ENCODE data around the gene IRF8. TPM values are rescaled to one million over a fixed set of nuclear protein-coding genes. Genes with fewer than 3 reads are reported as not detected.

Gene IRF8
- total RNA-seq, 1 experiment from 2014 or later = 0.19 TPM

DNA sequence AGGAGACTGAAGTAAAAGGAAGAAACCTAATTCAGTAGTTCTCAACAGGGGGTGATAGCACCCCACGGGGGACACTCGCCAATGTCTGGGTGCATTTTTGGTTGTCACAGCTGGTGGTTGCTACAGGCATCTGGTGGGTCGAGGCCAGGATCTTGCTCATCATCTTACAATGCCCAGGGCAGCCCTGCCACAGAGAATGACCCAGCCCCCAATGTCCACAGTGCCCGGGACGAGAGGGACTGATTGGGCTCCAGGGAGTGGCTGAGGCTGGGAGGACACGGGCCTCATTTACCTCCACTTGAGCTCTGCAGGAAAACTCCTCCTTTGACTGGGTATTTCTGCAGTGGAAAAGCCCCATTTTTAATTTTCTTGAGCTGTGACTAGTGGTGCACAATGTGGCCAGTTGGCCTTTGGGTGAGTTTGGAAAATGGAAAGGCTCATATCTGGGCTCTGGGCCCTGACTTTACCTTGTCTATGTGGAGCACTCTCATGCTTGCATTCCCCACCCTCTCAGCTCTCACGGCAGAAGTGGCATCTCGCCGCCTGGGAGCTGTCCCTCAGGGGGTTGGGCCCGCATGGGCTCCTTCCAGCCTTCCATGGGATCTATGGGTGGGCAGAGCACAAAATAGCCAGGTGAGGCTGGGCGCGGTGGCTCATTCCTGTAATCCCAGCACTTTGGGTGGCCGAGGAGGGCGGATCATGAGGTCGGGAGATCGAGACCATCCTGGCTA lies 37.7 kb upstream of the IRF8 start:
- intact Hi-C loops (cut with micrococcal nuclease; ENCODE audit: unreplicated experiment) = no loop called here
- no peak for DNase-seq (ENCODE audit: low spot score)
- ChIA-PET POLR2A (ENCODE audit: low non-redundant PET) (no interaction called here), CTCF (no interaction called here)
- Histone ChIP-seq H3K4me3 (ENCODE audit: low read depth, low read length, poor library complexity, severe bottlenecking) (no peak overlapping the region), H3K4me1 (ENCODE audit: insufficient read depth, low read length, poor library complexity, severe bottlenecking) (no peaks in the 10 kb centered on the region), H3K27me3 (replicated peaks; ENCODE audit: insufficient read depth, low read depth, low read length, poor library complexity) (peaks cover 21% of the 10 kb centered on the region), H3K27ac (ENCODE audit: low read depth, low read length, poor library complexity, severe bottlenecking) (no peak overlapping the region), H3K9me3 (ENCODE audit: low read depth, low read length, poor library complexity, severe bottlenecking) (no peaks in the 10 kb centered on the region), H3K36me3 (ENCODE audit: insufficient read depth, low read length, poor library complexity, severe bottlenecking) (no peaks in the 10 kb centered on the region)
- BruUV-seq (replicated peaks) = no TSS peak
- no peak for TF ChIP-seq CTCF (conservative IDR thresholded peaks at IDR 0.05; ENCODE audit: low read depth, low read length)
- TF ChIP-seq EZH2 (IDR thresholded peaks at IDR 0.05; ENCODE audit: borderline replicate concordance, low read depth, low read length, poor library complexity, severe bottlenecking) = no peak

- Histone ChIP-seq H3K4me1 (ENCODE audit: insufficient read depth, low read length, poor library complexity, severe bottlenecking) (no peaks in the 10 kb centered on the region), H3K36me3 (ENCODE audit: insufficient read depth, low read length, poor library complexity, severe bottlenecking) (no peaks in the 10 kb centered on the region), H3K9me3 (ENCODE audit: low read depth, low read length, poor library complexity, severe bottlenecking) (no peaks in the 10 kb centered on the region), H3K27me3 (replicated peaks; ENCODE audit: insufficient read depth, low read depth, low read length, poor library complexity) (peaks cover 16% of the 10 kb centered on the region), H3K4me3 (ENCODE audit: low read depth, low read length, poor library complexity, severe bottlenecking) (no peak overlapping the region), H3K27ac (ENCODE audit: low read depth, low read length, poor library complexity, severe bottlenecking) (no peak overlapping the region)
- ChIA-PET POLR2A (ENCODE audit: low non-redundant PET) (no interaction called here), CTCF (no interaction called here)
- TF ChIP-seq EZH2 (IDR thresholded peaks at IDR 0.05; ENCODE audit: borderline replicate concordance, low read depth, low read length, poor library complexity, severe bottlenecking) (no peak), CTCF (conservative IDR thresholded peaks at IDR 0.05; ENCODE audit: low read depth, low read length) (no peak)
- no TSS peak for BruUV-seq (replicated peaks)
- no peak for DNase-seq (ENCODE audit: low spot score)
- intact Hi-C loops (cut with micrococcal nuclease; ENCODE audit: unreplicated experiment) = no loop called here
Observed at GRCh38 chr16:85862476-85863383, 36.2 kb upstream of the IRF8 start.

DNA sequence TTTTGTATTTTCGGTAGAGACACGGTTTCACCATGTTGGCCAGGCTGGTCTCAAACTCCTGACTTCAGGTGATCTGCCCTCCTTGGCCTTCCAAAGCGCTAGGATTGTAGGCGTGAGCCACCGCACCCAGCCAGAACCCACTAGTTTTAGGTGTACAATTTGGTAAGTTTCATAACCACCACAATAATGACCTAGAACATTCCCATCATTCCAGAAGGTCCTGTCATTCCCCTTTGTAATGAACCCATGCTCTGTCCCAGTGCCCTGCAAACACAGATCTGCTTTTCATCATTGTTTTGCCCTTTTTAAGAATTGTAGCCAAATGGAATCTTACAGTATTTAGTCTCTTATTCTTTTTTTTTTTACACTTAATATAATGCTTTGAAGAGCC lies 35.6 kb upstream of the IRF8 start:
- no peak for TF ChIP-seq CTCF (conservative IDR thresholded peaks at IDR 0.05; ENCODE audit: low read depth, low read length)
- no peak for TF ChIP-seq EZH2 (IDR thresholded peaks at IDR 0.05; ENCODE audit: borderline replicate concordance, low read depth, low read length, poor library complexity, severe bottlenecking)
- no peaks in the 10 kb centered on the region for H3K36me3 ChIP-seq (ENCODE audit: insufficient read depth, low read length, poor library complexity, severe bottlenecking)
- ChIA-PET CTCF (no interaction called here), POLR2A (ENCODE audit: low non-redundant PET) (no interaction called here)
- intact Hi-C loops (cut with micrococcal nuclease; ENCODE audit: unreplicated experiment) = no loop called here
- no TSS peak for BruUV-seq (replicated peaks)
- H3K9me3 ChIP-seq (ENCODE audit: low read depth, low read length, poor library complexity, severe bottlenecking) = no peaks in the 10 kb centered on the region
- H3K27me3 ChIP-seq (replicated peaks; ENCODE audit: insufficient read depth, low read depth, low read length, poor library complexity) = peaks cover 17% of the 10 kb centered on the region
- H3K4me1 ChIP-seq (ENCODE audit: insufficient read depth, low read length, poor library complexity, severe bottlenecking) = no peaks in the 10 kb centered on the region
- no peak overlapping the region for H3K27ac ChIP-seq (ENCODE audit: low read depth, low read length, poor library complexity, severe bottlenecking)
- no peak overlapping the region for H3K4me3 ChIP-seq (ENCODE audit: low read depth, low read length, poor library complexity, severe bottlenecking)
- no peak for DNase-seq (ENCODE audit: low spot score)

All from A673 (cell line).